Measurements from ENCODE around the gene ZKSCAN5.
"Not testable (repeated sequence)": the region's sequence is repeated elsewhere in the genome, so short reads cannot be mapped to it uniquely, and the experiment has no call there.

The ZKSCAN5 gene

DNA sequence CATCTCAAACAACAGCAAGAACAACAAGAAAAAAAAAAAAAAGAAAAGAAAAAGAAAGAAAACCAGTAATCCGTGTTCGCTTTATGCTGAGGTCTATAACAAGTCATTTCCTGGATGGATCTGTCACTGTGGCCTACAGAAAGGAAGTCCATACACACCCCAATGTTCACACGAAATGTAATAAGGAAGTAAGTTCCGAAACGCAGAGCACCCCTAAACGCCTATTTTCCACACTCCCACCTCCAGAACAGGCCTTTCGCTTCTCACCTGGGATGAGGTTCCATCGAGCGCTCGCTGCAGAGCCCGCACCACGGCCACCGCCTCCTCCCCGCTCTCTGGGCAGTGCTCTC lies 5.1 kb upstream of the ZKSCAN5 start:
- TF ChIP-seq, protein P1, sequence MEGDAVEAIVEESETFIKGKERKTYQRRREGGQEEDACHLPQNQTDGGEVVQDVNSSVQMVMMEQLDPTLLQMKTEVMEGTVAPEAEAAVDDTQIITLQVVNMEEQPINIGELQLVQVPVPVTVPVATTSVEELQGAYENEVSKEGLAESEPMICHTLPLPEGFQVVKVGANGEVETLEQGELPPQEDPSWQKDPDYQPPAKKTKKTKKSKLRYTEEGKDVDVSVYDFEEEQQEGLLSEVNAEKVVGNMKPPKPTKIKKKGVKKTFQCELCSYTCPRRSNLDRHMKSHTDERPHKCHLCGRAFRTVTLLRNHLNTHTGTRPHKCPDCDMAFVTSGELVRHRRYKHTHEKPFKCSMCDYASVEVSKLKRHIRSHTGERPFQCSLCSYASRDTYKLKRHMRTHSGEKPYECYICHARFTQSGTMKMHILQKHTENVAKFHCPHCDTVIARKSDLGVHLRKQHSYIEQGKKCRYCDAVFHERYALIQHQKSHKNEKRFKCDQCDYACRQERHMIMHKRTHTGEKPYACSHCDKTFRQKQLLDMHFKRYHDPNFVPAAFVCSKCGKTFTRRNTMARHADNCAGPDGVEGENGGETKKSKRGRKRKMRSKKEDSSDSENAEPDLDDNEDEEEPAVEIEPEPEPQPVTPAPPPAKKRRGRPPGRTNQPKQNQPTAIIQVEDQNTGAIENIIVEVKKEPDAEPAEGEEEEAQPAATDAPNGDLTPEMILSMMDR (IDR thresholded peaks at IDR 0.05; ENCODE audit: unreplicated experiment in 3 of 3) = no peak
- peak overlapping the region; percentile 97 to 99 (median 98) for H3K4me3 Mint-ChIP-seq

DNA sequence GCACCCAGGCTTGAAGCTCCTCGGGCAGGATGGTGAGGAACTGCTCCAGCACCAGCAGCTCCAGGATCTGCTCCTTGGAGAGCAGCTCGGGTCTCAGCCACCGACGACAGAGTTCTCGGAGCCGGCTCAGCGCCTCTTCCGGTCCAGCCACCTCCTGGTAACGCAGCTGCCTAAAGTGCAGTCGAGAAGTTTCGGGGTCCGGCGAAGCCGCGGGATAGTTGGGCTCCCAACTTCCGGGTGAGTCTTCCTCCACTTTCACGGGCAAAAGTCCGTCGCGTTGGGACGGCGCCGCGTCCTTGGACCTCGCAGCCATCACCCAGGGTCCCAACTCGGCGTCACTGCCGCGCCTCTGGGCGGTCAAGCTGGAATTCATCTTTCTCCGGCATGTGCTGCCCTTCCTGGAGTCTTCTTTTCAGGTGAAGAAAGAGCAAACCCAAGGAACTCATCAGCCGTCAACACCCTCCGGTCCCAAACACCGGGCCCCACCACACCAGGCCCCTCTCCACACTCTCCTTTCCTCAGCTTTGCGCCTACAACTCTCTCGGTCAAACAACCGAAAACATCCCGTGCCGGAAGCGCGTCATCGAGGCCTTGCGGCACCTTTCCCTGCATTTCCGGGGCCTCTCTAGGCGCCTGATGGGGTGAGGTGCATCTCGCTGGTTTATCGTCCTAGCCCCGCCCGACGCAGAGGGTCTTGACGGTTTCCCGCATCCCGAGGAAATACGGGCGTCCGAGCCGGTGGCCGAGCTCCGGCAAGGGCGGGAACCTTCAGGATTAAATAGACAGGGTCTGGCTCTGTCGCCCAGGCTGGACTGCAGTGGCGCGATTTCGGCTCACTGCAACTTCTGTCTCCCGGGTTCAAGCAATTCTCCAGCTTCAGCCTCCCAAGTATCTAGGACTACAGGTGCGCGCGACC lies 4.5 kb upstream of the ZKSCAN5 start, which contains the start of gene ZNF394:
Gene ZNF394 (minus strand): TSS at position 561 of the 916 bp plus-strand sequence. CDS start 188 bp downstream, at position 373.
- H3K4me1 Mint-ChIP-seq = peaks cover 20% of the 10 kb centered on the region
- no peaks in the 10 kb centered on the region for H3K27me3 Mint-ChIP-seq (ENCODE audit: low read depth)
- H3K36me3 Mint-ChIP-seq (ENCODE audit: low read depth) = peaks cover 34% of the 10 kb centered on the region
- TF ChIP-seq, protein P1 (IDR thresholded peaks at IDR 0.05; ENCODE audit: unreplicated experiment in 3 of 3) = no peak
- no peaks in the 10 kb centered on the region for H3K9me3 Mint-ChIP-seq
- peak within 1 kb of the TSS; percentile 97 to 99 (median 98) for H3K4me3 Mint-ChIP-seq
- peak within 1 kb of the TSS; percentile 93 to 97 (median 96) for H3K27ac Mint-ChIP-seq

More for the DNA sequence above, 5.1 kb upstream of the ZKSCAN5 start:
- Mint-ChIP-seq H3K4me1 (peaks cover 20% of the 10 kb centered on the region), H3K27ac (peak overlapping the region; percentile 93 to 97 (median 96)), H3K9me3 (peaks cover under 1% of the 10 kb centered on the region), H3K27me3 (ENCODE audit: low read depth) (no peaks in the 10 kb centered on the region), H3K36me3 (ENCODE audit: low read depth) (peaks cover 40% of the 10 kb centered on the region)

DNA sequence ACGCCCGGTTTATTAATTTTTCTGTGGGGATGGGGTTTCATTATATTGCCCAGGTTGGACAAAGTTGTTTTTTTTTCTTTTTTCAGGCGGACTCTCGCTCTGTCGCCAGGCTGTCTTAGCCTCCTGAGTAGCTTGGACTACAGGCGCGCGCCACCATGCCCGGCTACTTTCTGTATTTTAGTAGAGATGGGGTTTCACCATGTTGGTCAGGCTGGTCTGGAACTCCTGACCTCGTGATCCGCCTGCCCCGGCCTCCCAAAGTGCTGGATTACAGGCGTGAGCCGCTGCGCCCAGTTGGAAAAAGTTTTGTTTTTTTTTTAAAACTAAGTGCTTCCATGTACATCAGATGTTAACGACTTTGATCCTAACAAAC lies 3.8 kb upstream of the ZKSCAN5 start:
- H3K27ac Mint-ChIP-seq = peak overlapping the region; percentile 93 to 97 (median 96)
- TF ChIP-seq, protein P1 (IDR thresholded peaks at IDR 0.05; ENCODE audit: unreplicated experiment in 3 of 3) = no peak
- H3K4me1 Mint-ChIP-seq = peaks cover 25% of the 10 kb centered on the region
- peaks cover 28% of the 10 kb centered on the region for H3K36me3 Mint-ChIP-seq (ENCODE audit: low read depth)
- no peaks in the 10 kb centered on the region for H3K9me3 Mint-ChIP-seq
- H3K27me3 Mint-ChIP-seq (ENCODE audit: low read depth) = no peaks in the 10 kb centered on the region
- H3K4me3 Mint-ChIP-seq = peak overlapping the region; percentile 97 to 99 (median 98)

DNA sequence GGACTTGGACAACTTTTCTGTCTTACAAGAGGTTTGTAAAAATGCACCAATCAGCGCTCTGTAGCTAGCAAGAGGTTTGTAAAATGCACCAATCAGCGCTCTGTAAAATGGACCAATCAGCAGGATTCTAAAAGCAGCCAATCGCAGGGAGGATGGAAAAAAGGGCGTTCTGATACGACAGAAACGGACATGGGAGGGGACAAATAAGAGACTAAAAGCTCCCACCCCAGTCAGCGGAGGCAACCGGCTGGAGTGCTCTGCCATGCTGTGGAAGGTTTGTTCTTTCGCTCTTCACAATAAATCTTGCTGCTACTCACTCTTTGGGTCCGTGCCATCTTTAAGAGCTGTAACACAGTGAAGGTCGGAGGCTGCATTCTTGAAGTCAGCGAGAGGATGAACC lies 3.2 kb upstream of the ZKSCAN5 start:
- H3K4me3 Mint-ChIP-seq = peak overlapping the region; percentile 97 to 99 (median 98)
- peaks cover 31% of the 10 kb centered on the region for H3K4me1 Mint-ChIP-seq
- H3K36me3 Mint-ChIP-seq (ENCODE audit: low read depth) = peaks cover 23% of the 10 kb centered on the region
- not testable (repeated sequence) for H3K9me3 Mint-ChIP-seq; H3K27me3 Mint-ChIP-seq (ENCODE audit: low read depth)
- H3K27ac Mint-ChIP-seq = peak overlapping the region in 2 of 3 experiments; percentile 35 to 38

DNA sequence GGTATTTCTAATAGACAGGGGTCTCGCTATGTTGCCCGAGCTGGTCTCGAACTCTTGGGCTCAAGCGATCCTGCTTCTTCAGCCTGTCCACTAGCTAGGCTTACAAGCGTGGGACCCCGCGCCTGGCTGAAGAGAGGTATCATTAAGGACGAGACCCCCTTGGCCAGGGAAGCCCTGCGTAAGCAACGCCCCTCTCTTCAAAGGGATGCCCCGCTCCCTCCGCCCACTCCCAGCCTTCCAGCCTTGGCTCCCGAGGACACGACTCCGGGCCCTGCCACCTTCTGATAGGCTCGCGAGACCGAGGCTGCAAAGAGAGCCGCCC lies 220 bp upstream of the ZKSCAN5 start:
- H3K36me3 Mint-ChIP-seq (ENCODE audit: low read depth) = peaks cover 9% of the 10 kb centered on the region
- no peaks in the 10 kb centered on the region for H3K27me3 Mint-ChIP-seq (ENCODE audit: low read depth)
- H3K9me3 Mint-ChIP-seq = no peaks in the 10 kb centered on the region
- TF ChIP-seq, protein P1 (IDR thresholded peaks at IDR 0.05; ENCODE audit: unreplicated experiment in 3 of 3) = no peak
- peaks cover 25% of the 10 kb centered on the region for H3K4me1 Mint-ChIP-seq
- H3K4me3 Mint-ChIP-seq = peak overlapping the region; percentile 89 to 95 (median 94)
- H3K27ac Mint-ChIP-seq = peak overlapping the region; percentile 87 to 98 (median 94)

DNA sequence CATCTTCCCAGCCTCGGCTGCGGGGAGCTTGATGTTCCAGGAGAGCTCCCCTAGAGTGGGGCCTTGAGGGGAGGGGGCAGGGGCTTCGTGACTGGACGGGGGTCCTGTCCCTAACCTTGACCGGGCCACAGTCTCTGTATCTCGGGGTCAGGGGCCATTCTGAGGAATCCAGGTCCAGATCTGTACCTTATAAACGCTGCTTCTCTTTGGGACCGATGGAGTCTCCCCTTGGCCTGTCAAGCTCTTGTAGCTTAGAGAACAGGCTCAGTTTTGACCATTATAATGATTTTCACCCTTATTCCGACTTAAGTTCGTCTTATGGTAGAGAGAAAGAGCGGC lies 831 bp downstream of the ZKSCAN5 start:
- no peaks in the 10 kb centered on the region for H3K9me3 Mint-ChIP-seq
- H3K36me3 Mint-ChIP-seq (ENCODE audit: low read depth) = peaks cover 5% of the 10 kb centered on the region
- peaks cover 20% of the 10 kb centered on the region for H3K4me1 Mint-ChIP-seq
- peak overlapping the region; percentile 87 to 98 (median 94) for H3K27ac Mint-ChIP-seq
- TF ChIP-seq, protein P1 (IDR thresholded peaks at IDR 0.05; ENCODE audit: unreplicated experiment in 3 of 3) = no peak
- no peaks in the 10 kb centered on the region for H3K27me3 Mint-ChIP-seq (ENCODE audit: low read depth)
- H3K4me3 Mint-ChIP-seq = peak overlapping the region; percentile 89 to 95 (median 94)
